ENCODE data around the gene NEDD4L. TPM values are rescaled to one million over a fixed set of nuclear protein-coding genes. Genes with fewer than 3 reads are reported as not detected.

The NEDD4L gene
- total RNA-seq, 1 experiment from 2014 or later, result 42.9 TPM

DNA sequence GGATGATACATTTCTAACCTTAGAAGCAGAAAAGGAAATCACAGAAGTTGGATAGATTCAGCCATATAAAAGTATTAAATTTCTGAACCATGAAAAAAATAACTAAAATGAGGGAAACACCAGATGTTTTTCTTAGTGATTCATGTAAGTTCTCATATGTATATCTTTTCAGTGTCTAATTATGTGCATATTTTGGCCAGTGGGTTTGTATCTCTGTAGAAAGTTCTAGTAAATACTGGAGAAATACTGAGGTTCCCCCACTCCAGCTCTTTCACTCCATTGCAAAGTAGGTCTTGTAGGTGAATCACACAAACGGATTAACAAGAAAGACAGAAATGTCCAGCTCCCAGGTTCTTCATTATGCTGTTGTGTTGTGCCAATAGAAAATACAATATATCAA, 222.3 kb downstream of the NEDD4L start:
- H3K4me3 ChIP-seq (ENCODE audit: low read depth in 2 of 2, low read length in 2 of 2), result no peak overlapping the region
- ATAC-seq (no peak), DNase-seq (ENCODE audit: low read depth, low spot score) (no peak)
- ChIA-PET CTCF (no interaction called here), POLR2A (no interaction called here)
- peaks cover 17% of the 10 kb centered on the region for H3K4me1 ChIP-seq (ENCODE audit: control insufficient read depth, insufficient read depth, low read length)
- H3K27ac ChIP-seq (ENCODE audit: low read length), result no peak overlapping the region
- no peaks in the 10 kb centered on the region for H3K27me3 ChIP-seq (ENCODE audit: control insufficient read depth, insufficient read depth, low read length)
- TF ChIP-seq SIN3A (IDR thresholded peaks at IDR 0.05; ENCODE audit: borderline replicate concordance, insufficient read depth, low read depth, low read length) (no peak), POLR2AphosphoS5 (IDR thresholded peaks at IDR 0.05; ENCODE audit: low read depth, low read length) (no peak), TCF7L2 (IDR thresholded peaks at IDR 0.05; ENCODE audit: low read depth, low read length) (no peak)
- TF ChIP-seq, protein P1, sequence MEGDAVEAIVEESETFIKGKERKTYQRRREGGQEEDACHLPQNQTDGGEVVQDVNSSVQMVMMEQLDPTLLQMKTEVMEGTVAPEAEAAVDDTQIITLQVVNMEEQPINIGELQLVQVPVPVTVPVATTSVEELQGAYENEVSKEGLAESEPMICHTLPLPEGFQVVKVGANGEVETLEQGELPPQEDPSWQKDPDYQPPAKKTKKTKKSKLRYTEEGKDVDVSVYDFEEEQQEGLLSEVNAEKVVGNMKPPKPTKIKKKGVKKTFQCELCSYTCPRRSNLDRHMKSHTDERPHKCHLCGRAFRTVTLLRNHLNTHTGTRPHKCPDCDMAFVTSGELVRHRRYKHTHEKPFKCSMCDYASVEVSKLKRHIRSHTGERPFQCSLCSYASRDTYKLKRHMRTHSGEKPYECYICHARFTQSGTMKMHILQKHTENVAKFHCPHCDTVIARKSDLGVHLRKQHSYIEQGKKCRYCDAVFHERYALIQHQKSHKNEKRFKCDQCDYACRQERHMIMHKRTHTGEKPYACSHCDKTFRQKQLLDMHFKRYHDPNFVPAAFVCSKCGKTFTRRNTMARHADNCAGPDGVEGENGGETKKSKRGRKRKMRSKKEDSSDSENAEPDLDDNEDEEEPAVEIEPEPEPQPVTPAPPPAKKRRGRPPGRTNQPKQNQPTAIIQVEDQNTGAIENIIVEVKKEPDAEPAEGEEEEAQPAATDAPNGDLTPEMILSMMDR (IDR thresholded peaks at IDR 0.05), result no peak
- TF ChIP-seq, protein P2, sequence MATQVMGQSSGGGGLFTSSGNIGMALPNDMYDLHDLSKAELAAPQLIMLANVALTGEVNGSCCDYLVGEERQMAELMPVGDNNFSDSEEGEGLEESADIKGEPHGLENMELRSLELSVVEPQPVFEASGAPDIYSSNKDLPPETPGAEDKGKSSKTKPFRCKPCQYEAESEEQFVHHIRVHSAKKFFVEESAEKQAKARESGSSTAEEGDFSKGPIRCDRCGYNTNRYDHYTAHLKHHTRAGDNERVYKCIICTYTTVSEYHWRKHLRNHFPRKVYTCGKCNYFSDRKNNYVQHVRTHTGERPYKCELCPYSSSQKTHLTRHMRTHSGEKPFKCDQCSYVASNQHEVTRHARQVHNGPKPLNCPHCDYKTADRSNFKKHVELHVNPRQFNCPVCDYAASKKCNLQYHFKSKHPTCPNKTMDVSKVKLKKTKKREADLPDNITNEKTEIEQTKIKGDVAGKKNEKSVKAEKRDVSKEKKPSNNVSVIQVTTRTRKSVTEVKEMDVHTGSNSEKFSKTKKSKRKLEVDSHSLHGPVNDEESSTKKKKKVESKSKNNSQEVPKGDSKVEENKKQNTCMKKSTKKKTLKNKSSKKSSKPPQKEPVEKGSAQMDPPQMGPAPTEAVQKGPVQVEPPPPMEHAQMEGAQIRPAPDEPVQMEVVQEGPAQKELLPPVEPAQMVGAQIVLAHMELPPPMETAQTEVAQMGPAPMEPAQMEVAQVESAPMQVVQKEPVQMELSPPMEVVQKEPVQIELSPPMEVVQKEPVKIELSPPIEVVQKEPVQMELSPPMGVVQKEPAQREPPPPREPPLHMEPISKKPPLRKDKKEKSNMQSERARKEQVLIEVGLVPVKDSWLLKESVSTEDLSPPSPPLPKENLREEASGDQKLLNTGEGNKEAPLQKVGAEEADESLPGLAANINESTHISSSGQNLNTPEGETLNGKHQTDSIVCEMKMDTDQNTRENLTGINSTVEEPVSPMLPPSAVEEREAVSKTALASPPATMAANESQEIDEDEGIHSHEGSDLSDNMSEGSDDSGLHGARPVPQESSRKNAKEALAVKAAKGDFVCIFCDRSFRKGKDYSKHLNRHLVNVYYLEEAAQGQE (IDR thresholded peaks at IDR 0.05; ENCODE audit: insufficient read depth in 1 of 2, low read depth in 2 of 2, low read length in 1 of 2), result no peak
- no TSS peak for BruUV-seq (replicated peaks)
- H3K36me3 ChIP-seq (ENCODE audit: control insufficient read depth, insufficient read depth, low read length), result no peaks in the 10 kb centered on the region
- intact Hi-C loops (cut with micrococcal nuclease; ENCODE audit: unreplicated experiment), result no loop called here
- in situ Hi-C loops (cut with HindIII; ENCODE audit: low pct_unique_long_range_greater_than_20kb, low sequenced_read_pairs), result no loop called here
- H3K9me3 ChIP-seq (ENCODE audit: control insufficient read depth, insufficient read depth, low read depth, low read length), result no peaks in the 10 kb centered on the region

DNA sequence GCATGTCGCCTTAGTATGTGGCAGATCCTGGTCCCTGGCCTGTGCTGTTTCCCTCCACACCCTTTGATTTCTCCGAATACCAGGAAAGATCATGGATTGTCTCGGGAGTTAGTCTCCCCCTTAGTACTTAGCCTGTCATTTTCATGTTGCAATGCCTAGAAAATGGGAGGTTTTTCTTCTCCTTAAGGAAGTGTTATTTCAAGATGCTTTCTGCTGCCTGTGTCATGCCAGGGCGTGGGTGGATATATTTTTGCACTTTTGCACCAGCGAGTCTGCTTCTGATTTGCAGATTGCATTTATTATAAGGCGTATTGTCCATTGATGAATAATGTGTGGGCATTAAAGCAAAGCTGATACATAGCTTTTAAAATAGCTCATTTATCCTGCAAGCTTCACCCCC, 223.5 kb downstream of the NEDD4L start:
- POLR2A ChIA-PET, result no interaction called here
- BruUV-seq (replicated peaks), result no TSS peak

More for the DNA sequence above, 223.5 kb downstream of the NEDD4L start:
- intact Hi-C loops (cut with micrococcal nuclease; ENCODE audit: unreplicated experiment) (no loop called here), in situ Hi-C loops (cut with HindIII; ENCODE audit: low pct_unique_long_range_greater_than_20kb, low sequenced_read_pairs) (no loop called here)
- CTCF ChIA-PET, result no interaction called here
- no peak overlapping the region for H3K27ac ChIP-seq (ENCODE audit: low read length)
- no peak overlapping the region for H3K4me3 ChIP-seq (ENCODE audit: low read depth in 2 of 2, low read length in 2 of 2)
- ATAC-seq (no peak), DNase-seq (ENCODE audit: low read depth, low spot score) (no peak)
- no peaks in the 10 kb centered on the region for H3K36me3 ChIP-seq (ENCODE audit: control insufficient read depth, insufficient read depth, low read length)
- H3K4me1 ChIP-seq (ENCODE audit: control insufficient read depth, insufficient read depth, low read length), result peaks cover 17% of the 10 kb centered on the region
- H3K9me3 ChIP-seq (ENCODE audit: control insufficient read depth, insufficient read depth, low read depth, low read length), result no peaks in the 10 kb centered on the region
- no peaks in the 10 kb centered on the region for H3K27me3 ChIP-seq (ENCODE audit: control insufficient read depth, insufficient read depth, low read length)
- TF ChIP-seq, protein P1 (IDR thresholded peaks at IDR 0.05), result no peak
- TF ChIP-seq, protein P2 (IDR thresholded peaks at IDR 0.05; ENCODE audit: insufficient read depth in 1 of 2, low read depth in 2 of 2, low read length in 1 of 2), result no peak
- TF ChIP-seq SIN3A (IDR thresholded peaks at IDR 0.05; ENCODE audit: borderline replicate concordance, insufficient read depth, low read depth, low read length) (no peak), TCF7L2 (IDR thresholded peaks at IDR 0.05; ENCODE audit: low read depth, low read length) (no peak), POLR2AphosphoS5 (IDR thresholded peaks at IDR 0.05; ENCODE audit: low read depth, low read length) (no peak)
